Lung (tissue), 12 donors: ENCODE results near the gene FSCN2. TPM values are rescaled to one million over a fixed set of nuclear protein-coding genes. Genes with fewer than 3 reads are reported as not detected.
A peak's percentile ranks its signal among the peaks of the same experiment; 100 is the strongest.

Experiments
- ATAC-seq: fragments of 200-7000 bp; cut with Tn5 transposase; one replicate; pipeline ENCODE4 v1.9.1; 2020; ENCODE audit warnings: moderate number of reproducible peaks; ENCODE audit not compliant: insufficient read depth, low FRiP score
- DNase-seq, 3 donors: peaks; one replicate each; pipeline ENCODE4 v3.0.0-alpha.2; 2013 to 2017
- H3K27ac ChIP-seq, 2 donors: one replicate each; pipeline ENCODE4 v1.5.1; 2013; ENCODE audit warnings: mild to moderate bottlenecking in 2 of 2, moderate library complexity in 2 of 2, control low read depth in 1 of 2, inconsistent platforms in 1 of 2, low read depth in 1 of 2, low read length in 1 of 2
- H3K27me3 ChIP-seq, 3 donors: one replicate each; pipeline ENCODE4 v1.5.1; 2013; ENCODE audit warnings: low read length in 2 of 3; ENCODE audit not compliant: control insufficient read depth in 3 of 3, insufficient read depth in 3 of 3
- H3K36me3 ChIP-seq, 4 donors: one replicate each; pipeline ENCODE4 v1.5.1; 2013; ENCODE audit warnings: low read length in 4 of 4, mild to moderate bottlenecking in 1 of 4, moderate library complexity in 1 of 4; ENCODE audit not compliant: control insufficient read depth in 4 of 4, insufficient read depth in 4 of 4
- H3K4me1 ChIP-seq, 5 donors: one replicate each; pipeline ENCODE4 v1.5.1; 2013; ENCODE audit warnings: low read length in 5 of 5, mild to moderate bottlenecking in 2 of 5, moderate library complexity in 1 of 5; ENCODE audit not compliant: control insufficient read depth in 5 of 5, insufficient read depth in 5 of 5
- H3K4me3 ChIP-seq: one replicate; pipeline ENCODE4 v1.5.1; 2013; ENCODE audit warnings: mild to moderate bottlenecking, control low read depth, moderate library complexity
- H3K9ac ChIP-seq, 2 donors: one replicate each; pipeline ENCODE4 v1.5.1; 2013; ENCODE audit warnings: low read length in 2 of 2, control low read depth in 1 of 2; ENCODE audit not compliant: insufficient read depth in 1 of 2
- H3K9me3 ChIP-seq, 4 donors: one replicate each; pipeline ENCODE4 v1.5.1; 2013; ENCODE audit warnings: low read length in 3 of 4, mild to moderate bottlenecking in 1 of 4, moderate library complexity in 1 of 4; ENCODE audit not compliant: control insufficient read depth in 4 of 4, insufficient read depth in 3 of 4
- CTCF ChIP-seq: IDR thresholded peaks from 2 replicates; pipeline ENCODE4 v1.5.1; 2012; ENCODE audit warnings: mild to moderate bottlenecking; ENCODE audit errors: control extremely low read depth, extremely low read depth
- WGBS, 2 donors: extraction: QIAGEN DNeasy Blood & Tissue Kit; methylation state at CpG; one replicate each; pipeline ENCODE4 v1.1.7; 2013; 5-methylcytosine and 5-hydroxymethylcytosine counted together
- polyA plus RNA-seq, 2 donors: library from polyadenylated mRNA; stranded (reverse); fragments of 200-250 nt; gene quantifications; one replicate each; pipeline ENCODE4 v1.2.1, GENCODE V29; 2013
- total RNA-seq, 2 donors: library from RNA; depleted of rRNA in 1 of 2; stranded (reverse); fragments of >200 nt in 1 of 2; gene quantifications; one replicate each; pipeline ENCODE4 v1.2.1, GENCODE V29; 2014 to 2021
- donor health status: control.
- donor health status: control.
- donor health status: Bipolar disorder and iron deficiency.
- donor health status: healthy.
- donor health status: DM: yes; HTN: yes; CAD: no.

Gene FSCN2
- total and polyA plus RNA-seq, 4 donors, result 0.46 to 3.9 (median 1.9) TPM

- no peak for TF ChIP-seq CTCF
- ATAC-seq (no peak), DNase-seq (no peak)
- Histone ChIP-seq H3K36me3 (peaks cover 0 to 47% (median 21%) of the 10 kb centered on the region in 4 donors), H3K27ac (no peak overlapping the region), H3K27me3 (no peaks in the 10 kb centered on the region), H3K9me3 (no peaks in the 10 kb centered on the region), H3K4me1 (peaks cover 0 to 22% (median 5%) of the 10 kb centered on the region in 5 donors), H3K4me3 (no peak overlapping the region), H3K9ac (no peak overlapping the region)
- 95 to 98% methylated on average over 8 of the region's 8 CpGs for WGBS, 2 donors
These were observed 21.6 kb downstream of the FSCN2 start for GRCh38 chr17:81549826-81550225.

DNA sequence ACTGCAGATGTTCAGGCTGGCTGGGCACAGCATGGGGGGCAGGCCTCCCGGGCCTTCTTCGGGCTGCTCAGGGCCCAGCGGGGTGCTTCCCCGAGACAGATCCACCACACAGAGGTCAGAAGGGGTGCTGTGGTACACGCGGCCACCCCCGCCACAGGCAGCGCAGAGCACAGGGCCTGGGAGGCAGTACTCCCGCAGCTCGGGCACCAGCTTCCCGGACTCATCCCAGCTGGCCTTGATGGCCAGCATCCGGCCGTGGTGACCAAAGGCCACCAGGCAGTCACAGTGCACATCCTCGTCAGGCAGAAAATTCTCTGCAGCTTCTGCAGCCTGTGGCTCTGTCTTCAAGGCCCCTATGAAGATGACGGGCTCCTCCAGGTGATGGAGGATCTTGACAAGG is 22.1 kb downstream of the FSCN2 start:
- no peak overlapping the region for H3K4me3 ChIP-seq
- H3K9me3 ChIP-seq, result no peaks in the 10 kb centered on the region
- no peak for TF ChIP-seq CTCF
- H3K4me1 ChIP-seq, result peaks cover 0 to 22% (median 5%) of the 10 kb centered on the region in 5 donors
- H3K27ac ChIP-seq, result no peak overlapping the region
- ATAC-seq (no peak), DNase-seq (no peak)
- WGBS, 2 donors, result 92 to 95% methylated on average over 12 to 15 of the region's 15 CpGs
- H3K36me3 ChIP-seq, result peaks cover 0 to 43% (median 21%) of the 10 kb centered on the region in 4 donors
- H3K9ac ChIP-seq, result no peak overlapping the region
- no peaks in the 10 kb centered on the region for H3K27me3 ChIP-seq

- TF ChIP-seq CTCF, result no peak
- 85 to 89% methylated on average over 27 of the region's 27 CpGs for WGBS, 2 donors
- Histone ChIP-seq H3K9ac (peak overlapping the region in 1 of 2 donors; percentile 23), H3K36me3 (peaks cover 0 to 37% (median 19%) of the 10 kb centered on the region in 4 donors), H3K4me3 (peak overlapping the region; percentile 87), H3K9me3 (no peaks in the 10 kb centered on the region), H3K27ac (no peak overlapping the region), H3K4me1 (peaks cover 0 to 22% (median 5%) of the 10 kb centered on the region in 5 donors), H3K27me3 (no peaks in the 10 kb centered on the region)
- DNase-seq, result no peak
- ATAC-seq, result no peak
These were observed 22.8 kb downstream of the FSCN2 start for GRCh38 chr17:81550830-81551457.
